Measurements from ENCODE around the gene ADGRV1.

Gene ADGRV1

DNA sequence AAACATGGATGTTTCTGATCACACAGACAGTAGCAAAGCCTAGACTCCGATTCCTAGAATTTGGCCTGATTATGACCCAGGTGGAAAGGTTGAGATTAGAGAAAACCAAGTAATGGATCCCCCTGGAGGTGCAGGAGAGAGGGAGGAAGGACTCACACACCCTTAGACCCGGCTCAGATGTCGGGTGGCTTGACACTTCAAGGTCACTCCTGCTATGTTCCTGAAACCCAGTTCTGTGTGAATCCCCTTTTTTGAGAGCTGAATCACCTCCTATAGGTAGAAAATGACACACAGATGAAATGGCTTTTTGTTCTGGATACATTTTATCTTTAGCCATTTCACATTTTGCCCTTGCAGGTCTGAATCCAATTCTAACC, 631.7 kb downstream of the ADGRV1 start:
- Mint-ChIP-seq H3K4me1 (ENCODE audit: low read depth) (peaks cover 30% of the 10 kb centered on the region), H3K9me3 (no peaks in the 10 kb centered on the region), H3K27ac (peak overlapping the region; percentile 93), H3K36me3 (ENCODE audit: low read depth) (no peaks in the 10 kb centered on the region), H3K27me3 (no peaks in the 10 kb centered on the region), H3K4me3 (peak overlapping the region; percentile 60)
- intact Hi-C loops (cut with micrococcal nuclease): no loop called here

DNA sequence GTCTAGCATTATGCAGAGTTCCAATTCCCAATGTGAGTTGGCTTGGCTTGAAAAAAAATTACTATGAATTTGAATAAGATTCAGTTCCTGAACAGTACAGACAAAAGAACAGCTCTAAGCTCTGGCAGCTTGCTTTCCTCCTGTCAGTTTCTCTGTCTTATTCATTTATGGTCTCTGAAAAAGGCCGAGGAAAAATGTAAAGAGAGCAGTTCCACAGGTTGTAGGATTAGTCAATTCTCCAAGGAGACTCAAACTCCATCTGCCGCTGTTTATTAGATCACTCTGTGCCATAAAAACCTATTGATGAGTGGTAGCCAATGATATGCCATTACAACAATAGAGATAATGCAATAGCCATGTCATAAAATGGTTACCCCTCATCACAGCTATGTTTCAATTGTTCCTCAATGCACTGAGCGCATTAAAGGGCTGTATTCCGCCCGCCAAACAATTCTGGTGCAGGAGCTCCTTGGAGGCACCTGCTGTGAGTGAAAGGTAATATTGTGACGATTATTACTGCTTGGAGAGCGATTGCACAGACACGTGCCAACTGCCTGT, 636.3 kb downstream of the ADGRV1 start:
- peaks cover 9% of the 10 kb centered on the region for H3K4me1 Mint-ChIP-seq (ENCODE audit: low read depth)
- intact Hi-C loops (cut with micrococcal nuclease): no loop called here
- H3K27ac Mint-ChIP-seq: no peak overlapping the region
- no peaks in the 10 kb centered on the region for H3K9me3 Mint-ChIP-seq
- no peak overlapping the region for H3K4me3 Mint-ChIP-seq
- H3K27me3 Mint-ChIP-seq: no peaks in the 10 kb centered on the region
- no peaks in the 10 kb centered on the region for H3K36me3 Mint-ChIP-seq (ENCODE audit: low read depth)

DNA sequence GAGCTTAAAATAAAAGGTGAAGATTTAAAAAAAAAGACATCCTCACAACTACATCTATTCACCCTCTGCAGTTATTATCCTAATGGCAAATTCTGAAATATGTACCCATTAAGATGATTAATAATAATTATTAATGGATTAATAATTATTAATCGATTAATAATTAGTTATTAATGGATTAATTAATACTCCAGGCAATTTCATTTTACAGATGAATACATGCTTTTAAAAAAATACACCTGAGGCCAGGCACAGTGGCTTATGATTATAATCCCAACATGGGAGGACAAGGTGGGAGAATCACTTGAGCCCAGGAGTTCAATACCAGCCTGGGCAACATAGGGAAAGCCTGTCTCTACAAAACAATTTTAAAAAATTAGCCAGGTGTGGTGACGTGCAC, 642.1 kb downstream of the ADGRV1 start:
- H3K27ac Mint-ChIP-seq: no peak overlapping the region
- H3K4me3 Mint-ChIP-seq: no peak overlapping the region
- intact Hi-C loops (cut with micrococcal nuclease): no loop called here
- no peaks in the 10 kb centered on the region for H3K27me3 Mint-ChIP-seq
- H3K9me3 Mint-ChIP-seq: no peaks in the 10 kb centered on the region
- H3K4me1 Mint-ChIP-seq (ENCODE audit: low read depth): no peaks in the 10 kb centered on the region
- H3K36me3 Mint-ChIP-seq (ENCODE audit: low read depth): no peaks in the 10 kb centered on the region

DNA sequence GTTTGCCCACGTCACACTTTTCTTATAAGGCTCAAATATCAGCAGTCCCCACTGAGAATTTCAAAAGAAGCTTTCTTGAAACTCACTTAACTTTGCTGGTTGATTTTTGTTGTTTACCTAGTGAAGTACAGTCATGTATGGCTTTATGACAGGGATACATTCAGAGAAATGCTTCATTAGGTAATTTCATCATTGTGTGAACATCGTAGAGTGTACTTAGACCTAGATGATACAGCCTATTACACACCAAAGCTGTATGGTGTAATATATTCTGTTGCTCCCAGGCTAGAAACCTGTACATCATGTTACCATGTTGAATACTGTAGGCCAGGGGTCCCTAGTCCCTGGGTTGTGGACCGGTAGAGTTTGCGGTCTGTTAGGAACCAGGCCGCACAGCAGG, 647.5 kb downstream of the ADGRV1 start:
- H3K4me1 Mint-ChIP-seq (ENCODE audit: low read depth): no peaks in the 10 kb centered on the region

GRCh38 chr5:91206734-91207133, 648.1 kb downstream of the ADGRV1 start:
- H3K4me1 Mint-ChIP-seq (ENCODE audit: low read depth): no peaks in the 10 kb centered on the region
- no peaks in the 10 kb centered on the region for H3K27me3 Mint-ChIP-seq

More for the DNA sequence above, 647.5 kb downstream of the ADGRV1 start:
- H3K27ac Mint-ChIP-seq: no peak overlapping the region
- intact Hi-C loops (cut with micrococcal nuclease): no loop called here
- no peaks in the 10 kb centered on the region for H3K36me3 Mint-ChIP-seq (ENCODE audit: low read depth)
- no peaks in the 10 kb centered on the region for H3K27me3 Mint-ChIP-seq
- no peaks in the 10 kb centered on the region for H3K9me3 Mint-ChIP-seq
- H3K4me3 Mint-ChIP-seq: no peak overlapping the region

DNA sequence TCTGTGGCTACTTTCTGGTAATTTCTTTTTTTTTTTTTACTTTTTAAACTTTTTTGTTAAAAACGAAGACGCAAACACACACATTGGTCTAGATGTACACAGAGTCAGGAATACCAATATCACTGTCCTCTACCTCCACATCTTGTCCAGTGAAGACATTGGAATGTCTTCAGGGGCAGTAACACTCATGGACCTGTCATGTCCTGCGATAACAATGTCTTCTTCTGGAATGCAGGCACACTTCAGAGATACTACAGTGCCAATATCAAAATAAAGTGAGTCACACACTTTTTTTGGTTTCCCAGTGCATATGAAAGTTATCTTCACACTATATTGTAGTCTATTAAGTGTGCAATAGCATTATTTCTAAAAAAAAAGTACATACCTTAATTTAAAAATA, 648.7 kb downstream of the ADGRV1 start:
- Mint-ChIP-seq H3K36me3 (ENCODE audit: low read depth) (no peaks in the 10 kb centered on the region), H3K4me1 (ENCODE audit: low read depth) (no peaks in the 10 kb centered on the region), H3K4me3 (no peak overlapping the region), H3K27ac (no peak overlapping the region), H3K9me3 (no peaks in the 10 kb centered on the region), H3K27me3 (no peaks in the 10 kb centered on the region)
- intact Hi-C loops (cut with micrococcal nuclease): no loop called here

More at GRCh38 chr5:91206734-91207133, 648.1 kb downstream of the ADGRV1 start:
- Mint-ChIP-seq H3K36me3 (ENCODE audit: low read depth) (no peaks in the 10 kb centered on the region), H3K9me3 (no peaks in the 10 kb centered on the region), H3K27ac (no peak overlapping the region), H3K4me3 (no peak overlapping the region)
- intact Hi-C loops (cut with micrococcal nuclease): no loop called here

GRCh38 chr5:91211997-91212713, 653.6 kb downstream of the ADGRV1 start:
- Mint-ChIP-seq H3K27ac (no peak overlapping the region), H3K27me3 (no peaks in the 10 kb centered on the region), H3K36me3 (ENCODE audit: low read depth) (no peaks in the 10 kb centered on the region), H3K4me1 (ENCODE audit: low read depth) (peaks cover 6% of the 10 kb centered on the region), H3K4me3 (no peak overlapping the region), H3K9me3 (peaks cover 3% of the 10 kb centered on the region)
- intact Hi-C loops (cut with micrococcal nuclease): loop anchor here (10.0 kb wide), 1 partner anchor 173 kb away; the partner anchor contains the start of gene ARRDC3

DNA sequence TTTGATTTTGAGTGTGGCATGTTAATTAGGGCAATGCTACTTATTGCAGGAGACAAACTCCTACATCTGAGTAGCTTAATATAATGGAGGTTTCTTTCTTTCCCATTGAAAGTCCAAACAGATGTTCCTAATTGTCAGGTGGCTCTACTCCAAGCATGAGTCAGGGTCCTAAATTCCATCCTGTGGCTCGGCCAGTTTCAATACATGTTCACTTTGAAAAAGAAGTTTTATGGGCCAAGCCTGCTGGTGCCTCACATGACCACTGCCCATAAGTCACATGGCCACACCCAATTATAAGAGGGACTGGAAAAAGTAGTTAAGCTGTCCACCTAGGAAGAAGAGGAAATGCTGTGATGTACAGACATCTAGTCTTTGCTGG, 654.1 kb downstream of the ADGRV1 start:
- intact Hi-C loops (cut with micrococcal nuclease): loop anchor here (10.0 kb wide), 1 partner anchor 172 kb away; the partner anchor contains the start of gene ARRDC3
- Mint-ChIP-seq H3K4me1 (ENCODE audit: low read depth) (peaks cover 10% of the 10 kb centered on the region), H3K9me3 (peaks cover 8% of the 10 kb centered on the region), H3K36me3 (ENCODE audit: low read depth) (no peaks in the 10 kb centered on the region), H3K27me3 (no peaks in the 10 kb centered on the region), H3K4me3 (no peak overlapping the region), H3K27ac (no peak overlapping the region)

Data from dendritic cell treated with granulocyte-macrophage colony-stimulating factor and Interleukin-4, amounts not matched to agents 40 ng/mL and 50 ng/mL, for 4 days (primary cell).